Activated CD8-positive, alpha-beta memory T cell treated with anti-CD3 and anti-CD28 coated beads, Interleukin-2, amount 50 U/mL, for 4 hours (primary cell): Measurements from ENCODE around the gene CTU2.
"Not testable (repeated sequence)": the region's sequence is repeated elsewhere in the genome, so short reads cannot be mapped to it uniquely, and the experiment has no call there.

Experiments
- DNase-seq: peaks from one replicate; pipeline ENCODE4 v3.0.0-alpha.2; 2020

CTU2 gene

GRCh38 chr16:88706229-88706964, at the start of gene CTU2, which contains the start of gene RNF166:
TSS of gene CTU2 (plus strand) at chr16:88706503. CDS start at chr16:88706531, 28 bp downstream.
TSS of gene RNF166 (minus strand) at chr16:88706408. CDS start at chr16:88706325, 83 bp downstream.
- DNase-seq: peak; percentile 97

- DNase-seq: no peak
Observed at GRCh38 chr16:88657371-88657770, 48.9 kb upstream of the CTU2 start.

GRCh38 chr16:88658714-88659113, 47.6 kb upstream of the CTU2 start:
- no peak for DNase-seq

GRCh38 chr16:88659160-88659559, 47.1 kb upstream of the CTU2 start:
- no peak for DNase-seq

GRCh38 chr16:88661468-88661867, 44.8 kb upstream of the CTU2 start:
- DNase-seq: no peak

- no peak for DNase-seq
Observed at GRCh38 chr16:88662222-88662842, 44.0 kb upstream of the CTU2 start.

- peak; percentile 95 for DNase-seq
Observed at GRCh38 chr16:88662843-88663606, 43.3 kb upstream of the CTU2 start, which contains the start of gene MVD. TSS of gene MVD (minus strand) at chr16:88663091. CDS start at chr16:88663080, 11 bp downstream.

GRCh38 chr16:88665148-88665547, 41.2 kb upstream of the CTU2 start:
- DNase-seq: no peak

- DNase-seq: no peak
Observed at GRCh38 chr16:88665570-88665969, 40.7 kb upstream of the CTU2 start.

- DNase-seq: no peak
Observed at GRCh38 chr16:88667461-88667860, 38.8 kb upstream of the CTU2 start.

- DNase-seq: not testable (repeated sequence)
Observed at GRCh38 chr16:88669493-88669892, 36.8 kb upstream of the CTU2 start.

- no peak for DNase-seq
Observed at GRCh38 chr16:88669980-88670379, 36.3 kb upstream of the CTU2 start.

GRCh38 chr16:88671806-88672205, 34.5 kb upstream of the CTU2 start:
- DNase-seq: no peak

GRCh38 chr16:88672776-88673175, 33.5 kb upstream of the CTU2 start:
- no peak for DNase-seq

- no peak for DNase-seq
Observed at GRCh38 chr16:88673716-88674379, 32.5 kb upstream of the CTU2 start.

GRCh38 chr16:88676502-88677242, 29.6 kb upstream of the CTU2 start:
- no peak for DNase-seq

- no peak for DNase-seq
Observed at GRCh38 chr16:88677721-88678120, 28.6 kb upstream of the CTU2 start.

GRCh38 chr16:88678224-88678979, 27.9 kb upstream of the CTU2 start:
- no peak for DNase-seq

- no peak for DNase-seq
Observed at GRCh38 chr16:88680554-88681083, 25.7 kb upstream of the CTU2 start.

- DNase-seq: peak; percentile 44
Observed at GRCh38 chr16:88681084-88681680, 25.1 kb upstream of the CTU2 start.
